ENCODE data around the gene RHEBL1. TPM values are rescaled to one million over a fixed set of nuclear protein-coding genes. Genes with fewer than 3 reads are reported as not detected.

The RHEBL1 gene
- total and polyA plus RNA-seq, 2 of the 8 experiments (the other 6 are each of a cell fraction or from before 2014, with no cell fraction given), result 7.5 to 9.4 TPM

GRCh38 chr12:49033611-49034285, 36.0 kb downstream of the RHEBL1 start:
- H4K20me1 ChIP-seq (replicated peaks in 1 of 2; ENCODE audit: control insufficient read depth in 1 of 2, insufficient read depth in 2 of 2, low read length in 2 of 2), result peaks cover 9 to 17% of the 10 kb centered on the region in 2 experiments
- no peak overlapping the region for H4K91ac ChIP-seq (replicated peaks; ENCODE audit: insufficient read length, low read length)
- TF ChIP-seq POU5F1 (IDR thresholded peaks at IDR 0.05; ENCODE audit: low read depth, low read length) (no peak), SUZ12 (IDR thresholded peaks at IDR 0.05; ENCODE audit: low read length) (no peak), EP300 (IDR thresholded peaks at IDR 0.05; ENCODE audit: borderline replicate concordance in 1 of 2, low read depth in 2 of 2, low read length in 2 of 2) (no peak), SIX5 (IDR thresholded peaks at IDR 0.05; ENCODE audit: low read depth, low read length) (no peak), NANOG (IDR thresholded peaks at IDR 0.05; ENCODE audit: insufficient read depth, low read depth, low read length, poor library complexity, severe bottlenecking) (no peak), ZNF274 (IDR thresholded peaks at IDR 0.05; ENCODE audit: borderline replicate concordance, extremely low read depth, low read length) (no peak), BRCA1 (IDR thresholded peaks at IDR 0.05; ENCODE audit: low read depth, low read length) (no peak), MAX (IDR thresholded peaks at IDR 0.05) (no peak), GTF2F1 (IDR thresholded peaks at IDR 0.05; ENCODE audit: borderline replicate concordance, low read depth, low read length) (no peak), TBP (IDR thresholded peaks at IDR 0.05; ENCODE audit: low read depth, low read length) (no peak), EGR1 (IDR thresholded peaks at IDR 0.05; ENCODE audit: borderline replicate concordance, low read depth, low read length) (no peak)
- TF ChIP-seq, protein P1, sequence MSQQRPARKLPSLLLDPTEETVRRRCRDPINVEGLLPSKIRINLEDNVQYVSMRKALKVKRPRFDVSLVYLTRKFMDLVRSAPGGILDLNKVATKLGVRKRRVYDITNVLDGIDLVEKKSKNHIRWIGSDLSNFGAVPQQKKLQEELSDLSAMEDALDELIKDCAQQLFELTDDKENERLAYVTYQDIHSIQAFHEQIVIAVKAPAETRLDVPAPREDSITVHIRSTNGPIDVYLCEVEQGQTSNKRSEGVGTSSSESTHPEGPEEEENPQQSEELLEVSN (IDR thresholded peaks at IDR 0.05), result no peak

More at GRCh38 chr12:49033611-49034285, 36.0 kb downstream of the RHEBL1 start:
- H3K27me3 ChIP-seq (replicated peaks in 1 of 4; ENCODE audit: control insufficient read depth in 3 of 4, extremely low read depth in 1 of 4, insufficient read depth in 3 of 4, low read length in 3 of 4), result no peaks in the 10 kb centered on the region
- H3K9ac ChIP-seq (replicated peaks in 1 of 4; ENCODE audit: extremely low read depth in 1 of 4, low read depth in 3 of 4, low read length in 3 of 4), result no peak overlapping the region
- no peak overlapping the region for H4K5ac ChIP-seq (ENCODE audit: insufficient read length, low read depth, low read length)
- ChIA-PET CTCF (ENCODE audit: partially characterized antibody) (interaction anchor here (0.7 to 12.2 kb wide), 6 partner anchors 12 to 283 kb away, joined by 3 to 126 read pairs (median 4); partner anchors contain the start of gene PRKAG1), POLR2A (ENCODE audit: partially characterized antibody) (interaction anchor here (0.7 to 22.2 kb wide), 9 partner anchors 4 to 98 kb away, joined by 3 to 339 read pairs (median 4); partner anchors contain the start of genes KMT2D and TUBA1B)
- no peak overlapping the region for H2BK120ac ChIP-seq (replicated peaks; ENCODE audit: low read depth, low read length)
- FAIRE-seq (no peak), DNase-seq (ENCODE audit: low read depth in 1 of 2, low spot score in 2 of 2) (no peak)
- no peak overlapping the region for H2AFZ ChIP-seq (ENCODE audit: low read length)
- H3K79me1 ChIP-seq (ENCODE audit: low read depth, low read length), result no peaks in the 10 kb centered on the region; the same call in none of the 2 replicates
- H3K79me2 ChIP-seq (ENCODE audit: control insufficient read depth in 1 of 2, insufficient read depth in 2 of 2, low read length in 2 of 2), result no peaks in the 10 kb centered on the region
- no peaks in the 10 kb centered on the region for H3K9me3 ChIP-seq (ENCODE audit: insufficient read depth in 2 of 2, low read depth in 1 of 2, low read length in 1 of 2)
- H3K27ac ChIP-seq (ENCODE audit: low read depth, low read length), result no peak overlapping the region
- no peak overlapping the region for H2BK12ac ChIP-seq (ENCODE audit: low read depth, low read length)
- H3K14ac ChIP-seq (ENCODE audit: insufficient read length), result no peak overlapping the region
- no peak overlapping the region for H3K56ac ChIP-seq (replicated peaks; ENCODE audit: insufficient read length, low read depth, low read length)
- no peak overlapping the region for H3K4ac ChIP-seq (replicated peaks; ENCODE audit: insufficient read length, low read depth, low read length)
- no peaks in the 10 kb centered on the region for H3K4me1 ChIP-seq (replicated peaks in 1 of 4; ENCODE audit: control insufficient read depth in 3 of 4, insufficient read depth in 4 of 4, low read length in 3 of 4)
- no peak overlapping the region for H2BK15ac ChIP-seq (ENCODE audit: low read length)
- no peak overlapping the region; the same call in 1 of the 2 replicates for H4K8ac ChIP-seq (ENCODE audit: extremely low read depth, insufficient read depth, low read length)
- peaks cover 40 to 74% (median 70%) of the 10 kb centered on the region in 4 experiments for H3K36me3 ChIP-seq (ENCODE audit: control insufficient read depth in 2 of 4, insufficient read depth in 4 of 4, low read length in 3 of 4)
- no peak overlapping the region for H3K4me3 ChIP-seq (ENCODE audit: extremely low read depth in 1 of 4, insufficient read depth in 2 of 4, low read depth in 3 of 4, low read length in 4 of 4)
- H3K4me2 ChIP-seq (ENCODE audit: insufficient read depth in 1 of 2, low read depth in 2 of 2, low read length in 2 of 2), result no peak overlapping the region
- H2BK20ac ChIP-seq (ENCODE audit: low read length), result no peak overlapping the region
- no peak overlapping the region for H2BK5ac ChIP-seq (ENCODE audit: low read depth, low read length)
- H3K23me2 ChIP-seq (ENCODE audit: low read depth, low read length), result no peaks in the 10 kb centered on the region
- no peak overlapping the region for H3K18ac ChIP-seq (ENCODE audit: extremely low read depth, low read length)
- no peak overlapping the region for H2AK5ac ChIP-seq (ENCODE audit: low read depth, low read length)
- H3K23ac ChIP-seq (ENCODE audit: insufficient read length), result no peak overlapping the region
- 90% methylated on average over 12 of the region's 12 CpGs; no CpG with 5 or more reads in 1 of the 2 experiments for WGBS, 2 experiments (ENCODE audit: extremely low coverage in 1 of 2, insufficient coverage in 1 of 2, insufficient read length in 1 of 2, insufficient replicate concordance in 2 of 2, low coverage in 1 of 2, low lambda C conversion rate in 2 of 2, missing lambda C conversion rate in 1 of 2)

Measured in H1 (cell line).